ENCODE data around the gene CAMK2B. TPM values are rescaled to one million over a fixed set of nuclear protein-coding genes. Genes with fewer than 3 reads are reported as not detected.

CAMK2B gene
- total and polyA plus RNA-seq, 9 donors: 3.1 to 13.9 (median 10.1) TPM

DNA sequence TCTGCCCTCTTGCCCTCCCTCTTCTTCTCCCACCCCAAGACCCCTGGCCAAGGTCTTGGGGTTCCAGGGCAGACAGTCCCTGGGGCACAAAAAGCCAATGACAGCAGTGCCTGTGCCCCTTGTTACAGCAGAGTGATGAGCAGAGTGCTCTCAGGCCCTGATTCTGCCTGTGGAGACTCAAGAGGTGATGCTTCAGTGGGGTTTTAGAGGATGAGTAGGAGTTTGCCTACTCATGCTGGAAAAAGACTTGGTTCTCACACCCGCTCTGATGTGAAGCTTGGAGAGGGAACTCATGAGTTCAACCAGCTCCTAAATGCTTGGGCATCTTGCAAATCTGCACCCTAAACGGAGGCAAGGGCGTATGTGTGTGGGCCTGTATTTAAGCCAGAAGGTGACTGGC is 58.2 kb downstream of the CAMK2B start:
- 86% methylated on average over 1 of the region's 3 CpGs for WGBS (ENCODE audit: insufficient coverage)
- no peaks in the 10 kb centered on the region for H3K36me3 ChIP-seq (ENCODE audit: control insufficient read depth, insufficient read depth, low read length)
- H3K27ac ChIP-seq (ENCODE audit: low read length): no peak overlapping the region
- DNase-seq: no peak
- peaks cover 4% of the 10 kb centered on the region for H3K4me1 ChIP-seq (ENCODE audit: control insufficient read depth, insufficient read depth, low read length)
- H3K9me3 ChIP-seq (replicated peaks; ENCODE audit: control insufficient read depth, low read depth, low read length): no peaks in the 10 kb centered on the region
- H3K4me3 ChIP-seq (ENCODE audit: low read length): no peak overlapping the region
- H3K27me3 ChIP-seq (ENCODE audit: control insufficient read depth, insufficient read depth, low read length): peaks cover 28% of the 10 kb centered on the region

DNA sequence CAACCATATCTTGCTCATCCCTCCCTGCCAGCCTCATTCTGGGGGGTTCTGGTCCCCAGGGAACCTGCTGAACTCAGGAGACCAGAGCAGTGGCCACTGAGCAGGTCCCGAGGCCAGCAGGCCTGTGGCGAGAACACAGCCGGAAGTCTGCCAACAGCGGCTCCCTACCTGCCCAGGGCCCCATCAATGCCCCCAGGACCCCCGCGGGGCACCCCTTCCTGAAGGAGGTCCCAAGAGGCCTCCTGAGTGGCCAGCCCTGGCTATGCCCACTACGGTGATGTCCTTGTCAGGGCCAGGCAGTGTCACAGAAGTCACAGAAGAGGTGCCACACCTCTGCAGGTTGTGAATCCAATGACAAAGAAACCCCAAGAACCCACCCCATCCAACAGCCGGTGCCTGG is 58.9 kb downstream of the CAMK2B start:
- no peak overlapping the region for H3K27ac ChIP-seq (ENCODE audit: low read length)
- peaks cover 28% of the 10 kb centered on the region for H3K27me3 ChIP-seq (ENCODE audit: control insufficient read depth, insufficient read depth, low read length)
- H3K4me3 ChIP-seq (ENCODE audit: low read length): no peak overlapping the region
- H3K4me1 ChIP-seq (ENCODE audit: control insufficient read depth, insufficient read depth, low read length): peaks cover 4% of the 10 kb centered on the region
- no peak for DNase-seq
- H3K36me3 ChIP-seq (ENCODE audit: control insufficient read depth, insufficient read depth, low read length): no peaks in the 10 kb centered on the region
- H3K9me3 ChIP-seq (replicated peaks; ENCODE audit: control insufficient read depth, low read depth, low read length): no peaks in the 10 kb centered on the region
- WGBS (ENCODE audit: insufficient coverage): 84% methylated on average over 8 of the region's 8 CpGs

DNA sequence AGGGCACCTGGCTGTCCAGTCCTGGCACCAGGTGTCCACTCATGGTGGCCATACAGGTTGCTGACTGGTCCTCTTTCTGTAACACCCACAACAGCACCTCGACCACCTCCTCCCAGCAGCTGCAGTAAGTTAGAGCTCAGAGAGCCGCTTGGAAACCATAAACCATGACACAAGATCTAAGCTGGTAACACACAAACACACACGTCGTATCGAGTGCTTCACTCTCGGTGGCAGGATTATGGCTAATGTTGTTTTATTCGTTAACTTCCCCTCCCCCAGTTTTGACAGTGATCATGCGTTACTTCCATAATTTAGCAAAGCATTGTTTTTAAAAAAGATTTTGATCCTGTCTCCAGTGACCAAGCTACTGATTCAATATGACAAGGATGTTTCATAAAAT is 59.7 kb downstream of the CAMK2B start:
- no peak for DNase-seq
- H3K27ac ChIP-seq (ENCODE audit: low read length): no peak overlapping the region
- H3K27me3 ChIP-seq (ENCODE audit: control insufficient read depth, insufficient read depth, low read length): peaks cover 28% of the 10 kb centered on the region
- H3K9me3 ChIP-seq (replicated peaks; ENCODE audit: control insufficient read depth, low read depth, low read length): no peaks in the 10 kb centered on the region
- 0% methylated on average over 1 of the region's 8 CpGs for WGBS (ENCODE audit: insufficient coverage)
- H3K36me3 ChIP-seq (ENCODE audit: control insufficient read depth, insufficient read depth, low read length): no peaks in the 10 kb centered on the region
- H3K4me1 ChIP-seq (ENCODE audit: control insufficient read depth, insufficient read depth, low read length): peaks cover 4% of the 10 kb centered on the region
- H3K4me3 ChIP-seq (ENCODE audit: low read length): no peak overlapping the region

DNA sequence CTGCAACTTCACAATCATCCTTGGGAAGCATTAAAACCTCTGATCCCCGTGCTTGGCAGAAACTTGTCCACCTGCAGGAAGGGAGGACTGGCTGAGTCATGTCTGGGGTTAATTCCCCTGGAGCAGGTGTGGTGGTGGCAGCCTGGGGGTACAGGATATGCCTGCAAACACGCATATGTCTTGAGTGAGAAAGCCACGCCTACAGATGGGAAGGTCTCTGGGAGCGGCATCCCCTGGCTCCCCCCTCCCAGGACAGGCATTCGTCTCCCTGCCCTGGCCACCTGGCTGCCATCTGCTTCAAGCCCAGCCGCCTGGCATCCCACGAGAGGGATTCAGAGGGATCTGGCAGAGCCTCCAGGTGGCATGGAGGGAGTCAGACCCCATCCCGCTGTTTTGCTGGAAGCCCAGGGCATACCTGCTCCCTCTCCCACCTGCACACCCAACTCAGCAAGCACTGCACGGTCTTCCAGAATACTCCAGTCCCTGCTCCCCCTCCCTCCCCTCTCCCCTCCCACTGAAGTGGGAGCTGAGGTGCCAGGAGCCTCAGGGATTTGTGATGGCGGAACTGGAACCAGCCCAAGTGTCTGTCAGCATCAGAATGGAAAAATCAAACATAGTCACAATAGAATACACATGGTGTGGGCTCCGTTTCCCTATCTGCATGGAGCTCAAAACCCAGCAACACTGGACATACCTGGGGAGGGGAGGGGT is 61.0 kb downstream of the CAMK2B start:
- H3K4me3 ChIP-seq (ENCODE audit: low read length): no peak overlapping the region
- no peak for DNase-seq
- 28% methylated on average over 4 of the region's 11 CpGs for WGBS (ENCODE audit: insufficient coverage)
- H3K27ac ChIP-seq (ENCODE audit: low read length): no peak overlapping the region
- peaks cover 28% of the 10 kb centered on the region for H3K27me3 ChIP-seq (ENCODE audit: control insufficient read depth, insufficient read depth, low read length)
- H3K9me3 ChIP-seq (replicated peaks; ENCODE audit: control insufficient read depth, low read depth, low read length): no peaks in the 10 kb centered on the region
- H3K36me3 ChIP-seq (ENCODE audit: control insufficient read depth, insufficient read depth, low read length): no peaks in the 10 kb centered on the region
- peaks cover 12% of the 10 kb centered on the region for H3K4me1 ChIP-seq (ENCODE audit: control insufficient read depth, insufficient read depth, low read length)

DNA sequence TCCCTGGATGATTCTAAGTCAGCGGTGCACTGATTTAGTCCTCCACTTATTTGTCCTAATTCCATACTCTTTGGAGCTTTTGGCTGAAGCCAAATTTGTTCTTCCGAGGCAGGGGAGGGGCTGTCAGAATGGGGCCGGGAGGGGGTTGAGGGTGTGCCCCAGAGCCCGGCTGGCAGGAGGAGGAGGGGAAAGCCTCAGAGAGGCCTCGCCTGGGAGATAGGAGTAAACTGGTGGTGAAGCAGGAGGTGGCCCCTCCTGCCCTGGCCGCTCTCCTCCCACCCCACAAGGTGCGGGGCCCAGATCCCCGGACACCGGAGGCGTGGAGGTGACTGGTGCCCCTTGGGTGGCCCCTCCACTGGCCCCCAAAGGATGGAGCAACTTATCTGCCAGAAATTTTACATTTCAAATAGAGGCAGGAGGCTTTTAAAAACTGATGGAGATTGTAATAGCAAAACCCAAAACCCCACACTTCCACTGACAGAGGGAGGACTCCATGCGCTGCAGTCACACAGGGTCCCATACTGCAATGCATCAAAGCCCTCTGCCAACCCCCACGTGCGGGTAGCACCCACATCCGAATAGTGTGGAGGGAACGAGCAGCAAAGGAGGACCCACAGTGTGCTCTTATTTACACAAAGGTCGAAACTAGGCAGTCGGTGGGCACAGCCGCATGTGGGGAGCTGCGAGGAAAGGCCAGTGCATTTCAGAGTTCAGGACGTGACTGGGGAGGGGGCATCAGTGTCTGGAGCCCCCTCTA is 61.9 kb downstream of the CAMK2B start:
- Histone ChIP-seq H3K36me3 (ENCODE audit: control insufficient read depth, insufficient read depth, low read length) (no peaks in the 10 kb centered on the region), H3K4me3 (ENCODE audit: low read length) (no peak overlapping the region), H3K4me1 (ENCODE audit: control insufficient read depth, insufficient read depth, low read length) (peaks cover 17% of the 10 kb centered on the region), H3K9me3 (replicated peaks; ENCODE audit: control insufficient read depth, low read depth, low read length) (no peaks in the 10 kb centered on the region), H3K27ac (ENCODE audit: low read length) (no peak overlapping the region), H3K27me3 (ENCODE audit: control insufficient read depth, insufficient read depth, low read length) (peaks cover 28% of the 10 kb centered on the region)
- DNase-seq: no peak
- WGBS (ENCODE audit: insufficient coverage): 71% methylated on average over 14 of the region's 20 CpGs

DNA sequence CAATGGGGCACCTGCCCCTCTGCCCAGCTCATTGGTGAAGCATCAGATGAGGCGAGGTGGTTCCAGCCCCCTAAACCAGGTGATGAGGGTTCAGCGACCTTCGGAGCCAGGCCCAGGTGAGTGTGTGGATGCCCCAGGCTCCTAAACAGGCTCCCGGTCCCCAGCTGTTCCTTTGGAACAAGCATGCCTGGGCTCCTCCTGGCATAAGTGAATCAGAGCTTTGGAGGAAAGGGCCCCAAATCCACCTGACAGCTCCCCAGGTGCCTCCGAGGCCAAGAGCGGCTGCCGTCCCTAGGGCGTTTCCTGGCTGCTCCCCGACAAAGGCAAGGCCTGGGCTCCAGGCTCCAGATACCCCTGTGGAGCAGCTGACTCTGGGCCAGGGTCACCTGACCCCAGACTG is 63.4 kb downstream of the CAMK2B start:
- H3K36me3 ChIP-seq (ENCODE audit: control insufficient read depth, insufficient read depth, low read length): no peaks in the 10 kb centered on the region
- no peaks in the 10 kb centered on the region for H3K9me3 ChIP-seq (replicated peaks; ENCODE audit: control insufficient read depth, low read depth, low read length)
- 78% methylated on average over 9 of the region's 9 CpGs for WGBS (ENCODE audit: insufficient coverage)
- no peak overlapping the region for H3K4me3 ChIP-seq (ENCODE audit: low read length)
- no peak overlapping the region for H3K27ac ChIP-seq (ENCODE audit: low read length)
- no peak for DNase-seq
- H3K27me3 ChIP-seq (ENCODE audit: control insufficient read depth, insufficient read depth, low read length): peaks cover 21% of the 10 kb centered on the region
- H3K4me1 ChIP-seq (ENCODE audit: control insufficient read depth, insufficient read depth, low read length): peaks cover 31% of the 10 kb centered on the region

DNA sequence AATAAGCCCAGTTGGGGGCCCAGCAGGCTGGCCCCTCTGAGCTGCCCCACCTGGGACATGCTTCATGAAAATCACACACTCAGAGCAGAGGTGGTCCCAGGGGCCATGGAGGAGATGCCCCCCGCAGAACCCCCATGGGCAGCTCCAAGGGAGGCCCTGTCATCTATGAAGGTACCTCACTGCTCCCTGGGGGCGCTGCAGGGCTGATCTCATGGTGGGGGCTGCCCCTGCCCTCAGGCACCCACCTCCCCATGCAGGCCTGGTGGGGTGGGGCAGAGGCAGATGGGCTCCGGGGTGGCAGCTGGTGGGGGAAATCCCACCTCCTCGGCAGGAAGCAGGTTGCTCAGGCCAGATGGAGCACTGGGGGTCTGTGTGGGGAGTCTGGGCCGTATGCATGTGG is 64.2 kb downstream of the CAMK2B start:
- 83% methylated on average over 1 of the region's 5 CpGs for WGBS (ENCODE audit: insufficient coverage)
- no peak for DNase-seq
- no peaks in the 10 kb centered on the region for H3K9me3 ChIP-seq (replicated peaks; ENCODE audit: control insufficient read depth, low read depth, low read length)
- no peak overlapping the region for H3K27ac ChIP-seq (ENCODE audit: low read length)
- H3K4me3 ChIP-seq (ENCODE audit: low read length): no peak overlapping the region
- peaks cover 38% of the 10 kb centered on the region for H3K4me1 ChIP-seq (ENCODE audit: control insufficient read depth, insufficient read depth, low read length)
- peaks cover 16% of the 10 kb centered on the region for H3K27me3 ChIP-seq (ENCODE audit: control insufficient read depth, insufficient read depth, low read length)
- no peaks in the 10 kb centered on the region for H3K36me3 ChIP-seq (ENCODE audit: control insufficient read depth, insufficient read depth, low read length)

DNA sequence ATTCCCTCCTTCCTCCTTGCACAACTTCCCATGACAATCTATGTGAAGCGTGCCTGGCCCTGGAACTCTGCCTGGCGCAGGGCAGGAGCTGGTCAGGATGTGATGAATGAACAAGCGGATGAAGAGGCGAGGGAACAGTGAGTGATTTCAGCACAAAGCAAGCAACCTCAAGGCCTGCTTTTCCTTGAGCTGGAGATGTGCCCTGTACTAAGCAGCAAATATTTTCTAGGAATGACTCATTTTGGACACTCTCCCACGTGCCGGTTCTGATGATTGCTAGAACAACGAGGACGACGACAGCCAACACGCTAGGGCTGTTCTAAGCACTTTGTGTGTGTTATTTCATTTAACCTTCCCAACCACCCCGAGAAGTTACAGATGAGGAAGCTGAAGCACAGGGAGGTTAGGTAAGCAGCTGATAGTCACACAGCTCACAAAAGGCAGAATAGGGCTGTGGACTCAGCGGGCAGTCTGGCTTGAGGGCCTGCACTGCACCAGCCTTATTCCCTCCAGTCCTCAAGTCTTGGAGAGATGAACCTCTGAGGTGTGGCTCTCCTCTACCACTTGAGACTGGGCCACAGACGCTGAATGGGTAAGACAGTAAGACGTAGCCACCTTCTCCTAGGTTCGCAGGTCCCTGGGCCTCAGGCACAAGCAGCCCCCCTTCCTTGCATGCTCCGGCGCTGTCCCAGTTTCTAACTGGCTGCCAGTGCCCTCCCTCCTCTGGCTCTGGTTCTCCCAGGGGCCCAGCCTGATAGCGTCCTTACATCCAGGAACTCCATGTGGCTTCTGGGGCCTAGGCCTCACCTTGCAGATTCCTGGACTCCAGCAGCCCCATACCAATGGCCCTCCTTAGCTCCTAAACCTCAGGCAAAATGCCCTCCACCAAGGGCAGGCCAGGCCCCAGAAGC is 65.6 kb downstream of the CAMK2B start:
- H3K27ac ChIP-seq (ENCODE audit: low read length): peak overlapping the region; percentile 9
- peaks cover 38% of the 10 kb centered on the region for H3K4me1 ChIP-seq (ENCODE audit: control insufficient read depth, insufficient read depth, low read length)
- no peaks in the 10 kb centered on the region for H3K36me3 ChIP-seq (ENCODE audit: control insufficient read depth, insufficient read depth, low read length)
- H3K9me3 ChIP-seq (replicated peaks; ENCODE audit: control insufficient read depth, low read depth, low read length): no peaks in the 10 kb centered on the region
- H3K4me3 ChIP-seq (ENCODE audit: low read length): no peak overlapping the region
- DNase-seq: peak; percentile 91
- peaks cover 11% of the 10 kb centered on the region for H3K27me3 ChIP-seq (ENCODE audit: control insufficient read depth, insufficient read depth, low read length)
- WGBS (ENCODE audit: insufficient coverage): 79% methylated on average over 9 of the region's 18 CpGs

DNA sequence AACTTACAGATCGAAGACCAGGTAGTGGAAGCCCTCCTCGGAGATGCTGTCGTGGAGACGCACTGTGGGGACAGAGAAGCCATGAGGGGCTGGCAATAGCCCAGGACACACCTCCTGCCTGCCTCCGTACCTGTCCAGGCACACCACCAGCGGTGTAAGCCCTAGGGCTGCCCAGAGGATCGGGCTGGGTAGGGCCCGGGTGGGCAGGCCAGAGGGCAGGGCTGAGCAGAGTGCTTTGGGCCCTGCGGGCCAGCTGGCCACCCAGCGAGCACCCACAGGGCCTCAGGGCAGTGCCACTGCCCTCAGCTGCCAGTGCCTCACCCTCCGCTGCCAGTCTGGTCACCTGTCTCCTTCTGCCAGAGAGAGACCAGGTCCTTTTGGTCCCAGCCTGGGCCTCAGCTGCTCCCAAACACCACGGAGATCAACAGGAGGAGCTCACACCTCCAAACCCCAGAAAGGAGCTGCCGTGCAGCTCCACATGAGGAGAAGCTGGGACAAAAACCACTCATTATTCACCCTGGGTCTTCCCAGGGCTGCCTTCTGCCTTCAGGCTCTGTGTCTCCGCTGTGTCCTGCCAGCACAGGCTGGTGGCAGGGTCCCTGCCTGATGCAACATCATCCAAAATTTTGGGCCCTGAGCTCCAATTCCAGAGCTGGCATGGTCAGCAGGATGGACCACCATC is 66.4 kb downstream of the CAMK2B start:
- Histone ChIP-seq H3K4me3 (ENCODE audit: low read length) (no peak overlapping the region), H3K27me3 (ENCODE audit: control insufficient read depth, insufficient read depth, low read length) (peaks cover 5% of the 10 kb centered on the region), H3K4me1 (ENCODE audit: control insufficient read depth, insufficient read depth, low read length) (peaks cover 38% of the 10 kb centered on the region), H3K27ac (ENCODE audit: low read length) (peak overlapping the region; percentile 9), H3K36me3 (ENCODE audit: control insufficient read depth, insufficient read depth, low read length) (no peaks in the 10 kb centered on the region), H3K9me3 (replicated peaks; ENCODE audit: control insufficient read depth, low read depth, low read length) (no peaks in the 10 kb centered on the region)
- DNase-seq: no peak
- WGBS (ENCODE audit: insufficient coverage): 80% methylated on average over 12 of the region's 14 CpGs
